Activated CD4-positive, alpha-beta T cell treated with anti-CD3 and anti-CD28 coated beads for 36 hours (primary cell): ENCODE results near the gene ERICH2. TPM values are rescaled to one million over a fixed set of nuclear protein-coding genes. Genes with fewer than 3 reads are reported as not detected.

Experiments used
- ATAC-seq: fragments of 200-7000 bp; cut with Tn5 transposase; one replicate; pipeline ENCODE4 v1.10.0; 2021; ENCODE audit warnings: mild to moderate bottlenecking, moderate library complexity
- CTCF ChIA-PET: fragments of 350-600 bp; sonication (Branson Sonifier 250); formaldehyde crosslinking; loops from one replicate; lab custom pipeline; 2021; ENCODE audit warnings: antibody characterized with exemption; lab: Charles Lee
- POLR2A ChIA-PET: fragments of 350-600 bp; sonication (Branson Sonifier 250); formaldehyde crosslinking; loops from one replicate; lab custom pipeline; 2021; ENCODE audit warnings: antibody characterized with exemption, inconsistent platforms; lab: Charles Lee
- DNase-seq: peaks from one replicate; pipeline ENCODE4 v3.0.0-alpha.2; 2020
- H3K27ac Mint-ChIP-seq: one replicate; pipeline ENCODE4 v1.8.0; 2021; ENCODE audit warnings: mixed read lengths
- H3K27me3 Mint-ChIP-seq: one replicate; pipeline ENCODE4 v1.8.0; 2021; ENCODE audit warnings: mixed read lengths
- H3K36me3 Mint-ChIP-seq: one replicate; pipeline ENCODE4 v1.8.0; 2021; ENCODE audit warnings: low read depth, mixed read lengths
- H3K4me1 Mint-ChIP-seq: one replicate; pipeline ENCODE4 v1.8.0; 2021; ENCODE audit warnings: mixed read lengths
- H3K4me3 Mint-ChIP-seq: one replicate; pipeline ENCODE4 v1.8.0; 2021; ENCODE audit warnings: mild to moderate bottlenecking, moderate library complexity, mixed read lengths
- H3K9me3 Mint-ChIP-seq: one replicate; pipeline ENCODE4 v1.8.0; 2021; ENCODE audit warnings: low read depth, mixed read lengths
- intact Hi-C, 2 experiments: fragments of 100-400 bp; cut with DNase I in 1 of 2; cut with micrococcal nuclease in 1 of 2; formaldehyde crosslinking; loops; one replicate each; pipeline versions ENCODE4 v1.14.2 to v1.15.1; 2022 to 2024; cut with DNase I, micrococcal nuclease
- total RNA-seq, 2 experiments: library from RNA; stranded (reverse); gene quantifications; one replicate each; pipeline ENCODE4 v1.2.3, GENCODE V29; 2021

The ERICH2 gene
- total RNA-seq, 2 experiments from 2014 or later = not detected

DNA sequence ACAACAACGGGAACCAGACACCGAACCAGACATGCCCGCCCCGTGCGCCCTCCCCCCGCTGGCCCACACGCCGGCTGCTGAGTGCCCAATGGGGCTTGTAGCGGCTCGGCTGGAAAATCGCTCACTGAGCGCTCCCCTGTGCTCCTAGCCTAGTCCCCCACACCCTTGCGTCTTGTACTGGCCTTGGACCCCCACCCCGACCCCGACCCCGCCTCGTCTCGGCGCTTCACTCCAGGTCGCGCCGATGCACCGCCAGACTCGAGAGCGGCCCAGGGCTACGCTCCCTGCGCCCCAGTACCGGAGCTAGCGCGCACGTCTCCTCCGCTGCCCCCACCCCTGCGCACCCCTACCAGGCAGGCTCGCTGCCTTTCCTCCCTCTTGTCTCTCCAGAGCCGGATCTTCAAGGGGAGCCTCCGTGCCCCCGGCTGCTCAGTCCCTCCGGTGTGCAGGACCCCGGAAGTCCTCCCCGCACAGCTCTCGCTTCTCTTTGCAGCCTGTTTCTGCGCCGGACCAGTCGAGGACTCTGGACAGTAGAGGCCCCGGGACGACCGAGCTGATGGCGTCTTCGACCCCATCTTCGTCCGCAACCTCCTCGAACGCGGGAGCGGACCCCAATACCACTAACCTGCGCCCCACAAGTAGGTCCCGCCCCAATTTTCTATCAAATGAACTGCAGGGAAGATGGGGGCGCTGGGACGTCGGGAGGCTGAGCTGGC lies 48.0 kb downstream of the ERICH2 start:
- CTCF ChIA-PET = interaction anchor here (0.6 to 1.3 kb wide), 6 partner anchors 41 to 448 kb away, joined by 3 to 5 read pairs (median 4); no protein-coding TSS in a partner anchor
- peaks cover 60% of the 10 kb centered on the region for H3K4me1 Mint-ChIP-seq
- no peaks in the 10 kb centered on the region for H3K36me3 Mint-ChIP-seq
- POLR2A ChIA-PET = interaction anchor here (0.9 kb wide), 1 partner anchor 8 kb away, joined by 3 read pairs; no protein-coding TSS in a partner anchor
- DNase-seq (peak; percentile 50), ATAC-seq (peak; percentile 24)
- H3K4me3 Mint-ChIP-seq = peak overlapping the region; percentile 70
- no peaks in the 10 kb centered on the region for H3K9me3 Mint-ChIP-seq
- H3K27me3 Mint-ChIP-seq = peaks cover 75% of the 10 kb centered on the region
- H3K27ac Mint-ChIP-seq = no peak overlapping the region
- intact Hi-C loops = loop anchor here (5.0 kb wide), 2 partner anchors 581 to 1269 kb away; partner anchors contain the start of gene DLX1 (in 2 of the 2)

DNA sequence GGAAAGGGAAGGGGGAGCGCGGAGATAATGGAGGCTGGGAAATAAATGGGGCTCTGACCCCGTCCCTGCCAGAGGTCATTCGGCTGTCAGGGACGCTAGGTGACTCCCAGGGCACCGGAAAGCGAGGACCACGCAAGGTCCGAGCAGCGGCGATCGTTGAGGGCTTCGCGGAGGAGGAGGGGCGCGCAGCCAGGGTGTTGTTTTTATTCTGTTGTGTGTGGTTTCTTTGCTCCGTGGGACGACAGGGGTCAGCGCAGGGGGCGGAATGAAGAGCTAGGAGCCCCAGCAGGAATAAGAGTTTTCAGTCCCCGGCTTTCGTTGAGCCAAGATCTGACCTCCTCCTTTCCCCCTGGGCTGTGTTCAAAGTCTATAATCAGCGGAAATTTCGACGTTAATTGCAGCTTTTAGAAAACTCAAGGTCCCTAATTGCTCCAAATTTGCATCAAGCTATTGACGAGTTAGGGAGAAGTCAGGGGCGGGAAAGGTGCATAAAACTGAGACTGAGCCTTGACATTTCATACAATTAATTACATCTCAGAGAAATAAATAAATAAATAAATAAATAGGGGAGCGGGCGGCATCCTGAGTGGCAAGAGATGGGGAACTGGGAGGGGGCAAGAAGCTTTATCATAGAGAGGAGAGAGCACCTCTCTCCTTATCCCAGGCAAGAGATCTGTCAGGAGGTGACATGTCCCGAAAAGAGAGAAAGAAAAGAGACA lies 48.7 kb downstream of the ERICH2 start:
- no peaks in the 10 kb centered on the region for H3K36me3 Mint-ChIP-seq
- POLR2A ChIA-PET = interaction anchor here (0.9 kb wide), 1 partner anchor 8 kb away, joined by 3 read pairs; no protein-coding TSS in a partner anchor
- peaks cover 54% of the 10 kb centered on the region for H3K4me1 Mint-ChIP-seq
- DNase-seq (no peak), ATAC-seq (no peak)
- no peak overlapping the region for H3K27ac Mint-ChIP-seq
- no peaks in the 10 kb centered on the region for H3K9me3 Mint-ChIP-seq
- CTCF ChIA-PET = interaction anchor here (0.6 to 1.3 kb wide), 7 partner anchors 18 to 455 kb away, joined by 3 to 5 read pairs (median 3); no protein-coding TSS in a partner anchor
- H3K27me3 Mint-ChIP-seq = peaks cover 71% of the 10 kb centered on the region
- peak overlapping the region; percentile 70 for H3K4me3 Mint-ChIP-seq
- intact Hi-C loops = loop anchor here (5.0 kb wide), 2 partner anchors 582 to 1268 kb away; partner anchors contain the start of gene DLX1 (in 2 of the 2)

DNA sequence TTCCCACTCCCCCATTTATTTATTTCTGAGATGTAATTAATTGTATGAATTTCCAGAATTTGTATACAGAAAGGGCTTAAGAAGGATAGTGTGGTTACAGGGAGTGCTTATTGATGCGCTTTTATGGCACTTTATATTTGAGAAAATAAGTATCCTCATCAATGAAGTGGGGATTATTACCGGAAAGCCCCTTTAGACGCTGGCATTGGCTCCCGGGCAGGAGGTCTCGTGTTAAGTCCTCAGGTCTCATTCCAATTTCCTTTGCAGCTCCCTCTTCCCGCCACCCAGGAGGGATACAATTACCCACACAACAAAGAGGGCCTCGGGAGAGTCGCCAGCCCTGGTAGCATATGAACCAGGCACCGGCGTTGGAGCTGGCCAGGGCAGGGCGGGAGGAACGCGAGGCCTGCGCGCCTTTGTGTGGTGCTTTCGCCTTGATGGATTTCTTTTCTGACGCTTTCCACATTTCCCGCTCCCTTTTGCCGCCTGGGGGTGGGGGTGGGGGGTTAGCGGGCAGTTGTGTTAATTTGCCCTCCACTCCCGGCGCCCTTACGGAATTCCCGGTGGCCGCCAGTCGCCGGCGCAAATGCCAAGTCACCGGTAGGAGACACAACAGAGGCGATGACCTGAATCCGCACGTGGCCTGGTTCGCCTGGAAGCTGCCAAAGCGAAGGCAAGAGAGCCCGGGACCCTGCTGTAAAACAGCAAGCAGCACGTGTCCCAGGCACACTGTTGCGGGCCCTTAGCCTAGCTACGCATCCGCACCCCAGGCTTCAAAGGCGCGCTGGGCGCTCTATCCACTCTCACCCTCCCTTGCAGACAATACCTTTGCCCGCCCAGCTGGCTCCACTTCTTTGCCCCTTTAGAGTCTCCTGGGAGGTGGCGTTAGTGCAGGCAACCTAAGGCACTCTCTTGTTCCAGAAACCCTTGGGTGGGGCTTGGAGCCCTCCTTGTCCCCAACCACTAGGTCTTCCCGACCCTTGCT lies 49.8 kb downstream of the ERICH2 start:
- Mint-ChIP-seq H3K27ac (no peak overlapping the region), H3K4me1 (peaks cover 51% of the 10 kb centered on the region), H3K9me3 (no peaks in the 10 kb centered on the region), H3K27me3 (peaks cover 70% of the 10 kb centered on the region), H3K4me3 (peak overlapping the region; percentile 50), H3K36me3 (no peaks in the 10 kb centered on the region)
- DNase-seq = peak; percentile 34
- ATAC-seq = no peak
- intact Hi-C loops = loop anchor here (2.0 to 5.0 kb wide), 4 partner anchors 52 to 1267 kb away; partner anchors contain the start of genes DLX1 (in 2 of the 2) and SP5 (in 1 of the 2)
- CTCF ChIA-PET = interaction anchor here (0.6 to 3.8 kb wide), 11 partner anchors 20 to 672 kb away, joined by 3 to 16 read pairs (median 3); no protein-coding TSS in a partner anchor
- POLR2A ChIA-PET = interaction anchor here (0.7 kb wide), 1 partner anchor 11 kb away, joined by 3 read pairs; no protein-coding TSS in a partner anchor

DNA sequence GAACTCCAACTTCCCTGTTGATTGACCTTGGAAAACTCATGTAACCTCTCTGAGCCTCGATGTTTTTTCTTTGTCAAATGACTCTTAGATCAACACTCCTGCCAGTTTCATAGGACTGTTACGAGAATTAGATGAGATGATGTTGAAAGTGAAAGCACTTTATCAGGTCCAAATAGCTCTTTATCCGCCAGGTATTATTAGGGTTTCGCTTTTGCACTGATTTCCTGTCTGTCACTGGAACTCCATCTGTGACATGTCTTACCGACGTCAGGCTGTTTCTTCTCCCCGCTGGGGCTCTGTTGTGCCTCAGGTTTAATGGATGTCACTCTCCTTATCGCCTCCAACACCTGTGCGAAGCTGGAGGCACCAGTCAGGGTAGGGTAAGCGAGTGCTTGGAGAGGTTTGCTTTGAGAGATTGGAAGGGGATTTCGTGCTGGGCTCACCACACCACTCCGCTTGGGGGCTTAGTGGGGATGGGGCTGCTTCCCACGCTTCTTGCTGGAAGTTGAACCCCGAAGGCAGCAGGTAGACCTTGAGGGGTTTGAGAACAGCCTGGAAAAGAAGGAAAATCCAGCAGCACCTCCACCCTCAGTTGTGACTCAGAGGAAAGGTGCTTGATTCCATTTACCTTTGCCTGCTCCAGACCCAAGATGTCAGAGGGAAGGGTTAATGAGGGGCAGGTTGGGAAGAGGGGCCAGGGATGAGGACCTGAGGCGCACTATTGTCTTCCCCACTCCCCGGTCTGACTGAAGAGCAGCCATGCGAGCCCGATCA lies 50.8 kb downstream of the ERICH2 start:
- ChIA-PET CTCF (interaction anchor here (0.5 to 3.8 kb wide), 14 partner anchors 10 to 673 kb away, joined by 3 to 16 read pairs (median 3); no protein-coding TSS in a partner anchor), POLR2A (interaction anchor here (0.7 kb wide), 1 partner anchor 10 kb away, joined by 3 read pairs; no protein-coding TSS in a partner anchor)
- ATAC-seq = peak; percentile 14
- no peak for DNase-seq
- peaks cover 68% of the 10 kb centered on the region for H3K27me3 Mint-ChIP-seq
- H3K9me3 Mint-ChIP-seq = no peaks in the 10 kb centered on the region
- peaks cover 45% of the 10 kb centered on the region for H3K4me1 Mint-ChIP-seq
- no peak overlapping the region for H3K27ac Mint-ChIP-seq
- intact Hi-C loops = loop anchor here in 1 of 2 experiments (2.0 to 5.0 kb wide), 2 partner anchors 51 to 106 kb away; partner anchors contain the start of gene SP5
- H3K36me3 Mint-ChIP-seq = no peaks in the 10 kb centered on the region
- peak overlapping the region; percentile 50 for H3K4me3 Mint-ChIP-seq

DNA sequence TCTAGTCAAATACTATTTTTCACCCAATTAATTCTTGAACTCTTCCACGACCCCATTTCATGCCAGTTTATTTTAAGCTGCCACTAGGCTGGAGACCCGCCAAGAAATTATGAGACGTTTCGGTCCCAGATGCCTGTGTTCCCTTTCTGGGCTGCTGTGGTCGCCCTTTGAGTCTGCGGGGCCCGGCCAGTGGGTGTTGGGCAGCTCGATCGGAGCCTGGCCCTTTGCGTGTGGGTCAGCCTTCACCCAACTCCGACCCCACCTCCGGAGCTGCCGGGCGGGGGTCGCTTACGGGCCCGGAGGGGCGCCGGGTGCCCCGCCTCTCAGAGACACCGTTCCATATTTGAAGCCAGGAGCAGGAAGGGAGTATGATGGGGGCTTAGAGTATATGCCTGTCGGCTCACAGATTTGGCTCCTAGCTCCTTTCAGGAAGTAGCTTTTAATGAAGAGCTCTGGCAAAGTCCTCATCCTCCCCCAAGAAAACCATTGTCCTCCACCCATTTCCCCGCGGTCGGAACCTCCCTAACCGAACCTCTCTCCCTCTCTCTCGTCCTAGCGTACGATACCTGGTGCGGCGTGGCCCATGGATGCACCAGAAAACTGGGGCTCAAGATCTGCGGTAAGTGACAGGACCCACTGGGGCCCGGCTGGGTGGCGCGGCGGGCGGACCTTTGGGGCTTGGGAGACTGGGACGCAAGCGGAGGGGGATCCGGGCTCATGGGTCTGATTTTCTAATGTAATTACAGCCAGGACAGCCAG lies 51.5 kb downstream of the ERICH2 start:
- DNase-seq = no peak
- intact Hi-C loops = loop anchor here in 1 of 2 experiments (2.0 to 5.0 kb wide), 2 partner anchors 51 to 107 kb away; partner anchors contain the start of gene SP5
- H3K4me1 Mint-ChIP-seq = peaks cover 40% of the 10 kb centered on the region
- no peak overlapping the region for H3K27ac Mint-ChIP-seq
- ATAC-seq = no peak
- peak overlapping the region; percentile 60 for H3K4me3 Mint-ChIP-seq
- peaks cover 73% of the 10 kb centered on the region for H3K27me3 Mint-ChIP-seq
- H3K36me3 Mint-ChIP-seq = no peaks in the 10 kb centered on the region
- H3K9me3 Mint-ChIP-seq = no peaks in the 10 kb centered on the region
- ChIA-PET CTCF (interaction anchor here (0.5 to 3.8 kb wide), 18 partner anchors 9 to 571 kb away, joined by 3 to 16 read pairs (median 4); no protein-coding TSS in a partner anchor), POLR2A (no interaction called here)

DNA sequence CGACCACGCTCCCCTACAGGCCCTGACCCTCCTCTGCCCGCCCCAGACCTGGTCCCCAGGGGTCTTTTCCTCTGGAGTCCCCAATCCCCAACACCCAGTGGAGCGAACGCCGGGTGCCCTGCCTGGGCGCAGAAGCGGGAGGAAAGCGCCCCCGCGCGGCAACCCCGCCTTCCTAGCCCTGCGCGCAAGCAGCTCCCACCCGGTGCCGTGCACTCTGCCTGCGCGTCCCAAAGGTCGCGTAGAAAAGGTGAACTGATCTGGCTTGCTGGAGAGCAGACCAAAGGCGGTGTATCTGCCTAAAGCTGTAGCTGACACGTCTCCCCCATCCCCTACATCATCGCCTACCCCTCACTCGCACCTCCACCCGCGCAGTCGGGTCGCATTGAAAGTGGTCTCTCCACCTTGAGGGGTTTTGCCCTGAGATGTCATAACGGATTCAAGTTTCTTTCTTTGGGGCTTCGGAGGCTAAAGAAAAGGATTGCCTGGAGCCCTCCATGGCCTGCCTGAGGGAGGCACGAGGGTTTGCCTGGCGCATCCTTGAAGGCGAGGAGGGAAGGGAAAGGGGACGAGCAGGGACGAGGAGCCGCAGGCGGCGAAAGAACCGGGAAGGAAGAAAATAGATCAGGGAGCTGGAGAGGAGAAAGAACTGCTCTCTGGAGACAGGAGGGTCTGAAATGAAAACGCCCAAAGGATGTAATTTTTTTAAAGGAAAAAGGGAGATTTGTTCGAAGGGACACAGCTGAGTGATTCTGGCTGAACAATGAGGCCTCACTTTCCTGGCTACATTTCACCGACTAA lies 52.3 kb downstream of the ERICH2 start:
- ATAC-seq (peak; percentile 65), DNase-seq (peak; percentile 76)
- ChIA-PET POLR2A (interaction anchor here (0.6 kb wide), 1 partner anchor 52 kb away, joined by 3 read pairs; no protein-coding TSS in a partner anchor), CTCF (interaction anchor here (0.6 to 3.8 kb wide), 20 partner anchors 9 to 572 kb away, joined by 3 to 16 read pairs (median 3); no protein-coding TSS in a partner anchor)
- H3K27ac Mint-ChIP-seq = no peak overlapping the region
- intact Hi-C loops = loop anchor here in 1 of 2 experiments (5.0 kb wide), 1 partner anchor 50 kb away; no protein-coding TSS in a partner anchor
- peaks cover 75% of the 10 kb centered on the region for H3K27me3 Mint-ChIP-seq
- peak overlapping the region; percentile 60 for H3K4me3 Mint-ChIP-seq
- no peaks in the 10 kb centered on the region for H3K36me3 Mint-ChIP-seq
- H3K4me1 Mint-ChIP-seq = peaks cover 38% of the 10 kb centered on the region
- H3K9me3 Mint-ChIP-seq = no peaks in the 10 kb centered on the region

DNA sequence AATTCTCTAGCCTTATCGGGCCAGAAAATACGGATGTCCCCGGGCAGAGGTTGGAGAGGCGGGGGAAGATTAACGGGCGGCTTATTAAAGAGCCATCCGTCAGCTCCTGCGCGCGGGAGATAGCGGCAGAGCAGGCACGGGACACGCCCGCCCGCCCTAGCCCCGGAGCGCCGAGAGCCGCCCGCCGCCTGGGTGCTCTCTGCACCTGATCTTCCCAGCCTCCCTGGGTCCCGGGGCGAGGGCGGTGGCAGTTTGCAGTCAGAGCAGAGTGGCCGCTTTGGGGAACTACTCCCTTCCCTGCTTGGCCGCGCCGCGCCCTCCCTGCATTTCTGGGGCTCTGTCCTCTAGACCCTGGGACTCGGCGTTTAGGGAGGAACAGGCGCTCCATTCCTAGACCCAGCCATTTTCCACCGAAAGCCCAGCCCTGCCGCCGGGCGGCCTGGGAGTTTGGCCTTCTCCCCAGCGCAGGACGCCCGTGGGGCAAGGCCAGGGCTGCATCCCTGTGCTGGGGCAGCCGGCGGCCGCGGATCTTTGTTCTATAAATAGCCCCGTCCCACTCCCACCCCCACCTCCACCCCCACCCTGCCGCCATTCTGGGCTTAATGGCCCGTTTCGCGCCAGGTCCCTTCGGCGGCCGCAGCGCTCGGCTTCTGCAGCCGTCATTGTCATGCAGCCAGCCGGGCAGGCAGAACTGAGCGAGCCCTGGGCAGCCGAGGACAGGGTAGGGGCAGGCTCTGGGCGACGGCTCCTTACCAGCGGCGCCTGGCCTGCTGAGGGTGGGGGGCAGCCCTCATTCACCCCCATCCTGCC lies 53.1 kb downstream of the ERICH2 start:
- H3K4me3 Mint-ChIP-seq = peak overlapping the region; percentile 60
- H3K27me3 Mint-ChIP-seq = peaks cover 72% of the 10 kb centered on the region
- no peak overlapping the region for H3K27ac Mint-ChIP-seq
- ChIA-PET POLR2A (interaction anchor here (0.6 to 1.1 kb wide), 2 partner anchors 11 to 53 kb away, joined by 3 read pairs; no protein-coding TSS in a partner anchor), CTCF (interaction anchor here (0.7 to 3.8 kb wide), 13 partner anchors 9 to 573 kb away, joined by 3 to 16 read pairs (median 3); no protein-coding TSS in a partner anchor)
- ATAC-seq (no peak), DNase-seq (peak; percentile 52)
- H3K36me3 Mint-ChIP-seq = no peaks in the 10 kb centered on the region
- intact Hi-C loops = loop anchor here in 1 of 2 experiments (5.0 kb wide), 1 partner anchor 49 kb away; no protein-coding TSS in a partner anchor
- H3K9me3 Mint-ChIP-seq = no peaks in the 10 kb centered on the region
- peaks cover 34% of the 10 kb centered on the region for H3K4me1 Mint-ChIP-seq

DNA sequence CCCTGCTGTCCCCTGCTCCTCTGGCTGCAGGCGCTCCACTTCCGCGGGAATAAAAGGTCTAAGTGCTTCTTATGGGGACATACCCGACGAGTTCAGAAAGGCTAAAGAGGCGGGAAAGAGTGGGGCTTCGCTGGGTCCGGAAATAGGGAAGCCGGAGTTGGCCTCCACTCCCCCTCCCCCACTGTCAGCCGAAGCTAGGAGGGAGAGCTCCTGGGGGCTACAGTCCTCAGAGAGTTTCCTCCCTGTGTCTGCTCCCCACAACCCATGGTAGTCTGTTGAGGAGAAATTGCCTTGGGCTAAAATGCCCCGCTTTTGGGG lies 53.7 kb downstream of the ERICH2 start:
- Mint-ChIP-seq H3K27ac (no peak overlapping the region), H3K4me1 (peaks cover 28% of the 10 kb centered on the region), H3K36me3 (no peaks in the 10 kb centered on the region), H3K9me3 (no peaks in the 10 kb centered on the region), H3K27me3 (peaks cover 72% of the 10 kb centered on the region), H3K4me3 (no peak overlapping the region)
- ChIA-PET POLR2A (interaction anchor here (1.1 kb wide), 1 partner anchor 11 kb away, joined by 3 read pairs; no protein-coding TSS in a partner anchor), CTCF (interaction anchor here (0.7 to 2.1 kb wide), 4 partner anchors 10 to 465 kb away, joined by 3 to 8 read pairs (median 4); no protein-coding TSS in a partner anchor)
- intact Hi-C loops = loop anchor here in 1 of 2 experiments (5.0 kb wide), 1 partner anchor 48 kb away; no protein-coding TSS in a partner anchor
- no peak for DNase-seq
- ATAC-seq = no peak
